PFSK-1 (cell line): ENCODE results near the gene BMP7.

Experiments
- FOXP2 ChIP-seq: optimal IDR thresholded peaks from 2 replicates; pipeline ENCODE3; 2011; ENCODE audit warnings: borderline replicate concordance, control low read depth, inconsistent platforms; ENCODE audit not compliant: insufficient read depth; ENCODE audit errors: extremely low read length, extremely low read depth
- POLR2AphosphoS5 ChIP-seq: IDR thresholded peaks from 2 replicates; pipeline ENCODE4 v1.6.1; 2012; ENCODE audit warnings: low read depth, mild to moderate bottlenecking, control low read depth, low read length, moderate library complexity
- SIN3A ChIP-seq: IDR thresholded peaks from 2 replicates; pipeline ENCODE4 v1.6.1; 2012; ENCODE audit warnings: mild to moderate bottlenecking, low read length, moderate library complexity, borderline replicate concordance; ENCODE audit not compliant: insufficient read depth
- TAF1 ChIP-seq: IDR thresholded peaks from 2 replicates; pipeline ENCODE4 v1.6.1; 2012; ENCODE audit warnings: low read length, control low read depth, borderline replicate concordance; ENCODE audit not compliant: insufficient read depth
- TF ChIP-seq, protein P1 (sequence below), 2 experiments: IDR thresholded peaks; 2 replicates each; pipeline versions ENCODE4 v1.6.1 to v1.8.0; 2011 to 2012; ENCODE audit warnings: low read depth in 2 of 2, low read length in 2 of 2, control low read depth in 1 of 2, inconsistent platforms in 1 of 2, mild to moderate bottlenecking in 1 of 2, moderate library complexity in 1 of 2; ENCODE audit not compliant: insufficient read depth in 1 of 2

BMP7 gene

DNA sequence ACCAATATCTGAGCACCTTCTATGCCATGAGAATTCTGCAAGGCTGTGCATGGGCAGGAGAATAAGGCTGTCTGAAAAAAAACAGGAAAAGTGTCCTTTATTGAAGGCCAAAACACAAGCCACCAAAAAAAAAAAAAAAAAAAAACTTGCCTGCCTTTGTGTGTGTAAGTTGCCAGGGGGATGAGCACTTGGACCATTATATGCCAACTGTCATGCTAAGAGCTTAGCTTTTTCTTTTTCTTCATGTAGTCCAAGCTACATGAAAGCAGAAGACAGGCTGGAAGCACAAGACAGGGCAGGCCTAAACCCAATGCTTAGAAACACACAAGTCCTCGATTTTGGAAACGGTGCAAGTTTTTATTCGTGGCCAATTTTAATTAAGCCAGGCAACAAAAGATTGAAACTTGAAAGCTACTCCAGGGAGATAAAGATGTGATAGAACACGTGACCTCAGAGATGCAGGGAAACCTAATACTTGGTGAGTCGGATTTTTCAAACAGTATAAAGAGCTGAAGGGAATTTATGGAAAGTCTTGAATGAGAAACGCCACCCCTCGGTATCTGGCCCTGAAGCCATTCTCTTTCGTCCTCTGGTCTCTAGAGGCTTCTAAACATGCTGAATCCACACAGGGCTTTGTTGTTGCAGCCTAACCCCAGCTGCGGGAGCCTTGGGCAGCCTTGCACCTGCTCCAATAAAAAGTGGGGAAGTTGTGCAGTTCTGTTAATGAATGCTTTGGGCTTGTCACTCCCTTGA is 8.6 kb downstream of the BMP7 start:
- TF ChIP-seq POLR2AphosphoS5 (no peak), FOXP2 (no peak), TAF1 (no peak), SIN3A (no peak)
- TF ChIP-seq, protein P1, sequence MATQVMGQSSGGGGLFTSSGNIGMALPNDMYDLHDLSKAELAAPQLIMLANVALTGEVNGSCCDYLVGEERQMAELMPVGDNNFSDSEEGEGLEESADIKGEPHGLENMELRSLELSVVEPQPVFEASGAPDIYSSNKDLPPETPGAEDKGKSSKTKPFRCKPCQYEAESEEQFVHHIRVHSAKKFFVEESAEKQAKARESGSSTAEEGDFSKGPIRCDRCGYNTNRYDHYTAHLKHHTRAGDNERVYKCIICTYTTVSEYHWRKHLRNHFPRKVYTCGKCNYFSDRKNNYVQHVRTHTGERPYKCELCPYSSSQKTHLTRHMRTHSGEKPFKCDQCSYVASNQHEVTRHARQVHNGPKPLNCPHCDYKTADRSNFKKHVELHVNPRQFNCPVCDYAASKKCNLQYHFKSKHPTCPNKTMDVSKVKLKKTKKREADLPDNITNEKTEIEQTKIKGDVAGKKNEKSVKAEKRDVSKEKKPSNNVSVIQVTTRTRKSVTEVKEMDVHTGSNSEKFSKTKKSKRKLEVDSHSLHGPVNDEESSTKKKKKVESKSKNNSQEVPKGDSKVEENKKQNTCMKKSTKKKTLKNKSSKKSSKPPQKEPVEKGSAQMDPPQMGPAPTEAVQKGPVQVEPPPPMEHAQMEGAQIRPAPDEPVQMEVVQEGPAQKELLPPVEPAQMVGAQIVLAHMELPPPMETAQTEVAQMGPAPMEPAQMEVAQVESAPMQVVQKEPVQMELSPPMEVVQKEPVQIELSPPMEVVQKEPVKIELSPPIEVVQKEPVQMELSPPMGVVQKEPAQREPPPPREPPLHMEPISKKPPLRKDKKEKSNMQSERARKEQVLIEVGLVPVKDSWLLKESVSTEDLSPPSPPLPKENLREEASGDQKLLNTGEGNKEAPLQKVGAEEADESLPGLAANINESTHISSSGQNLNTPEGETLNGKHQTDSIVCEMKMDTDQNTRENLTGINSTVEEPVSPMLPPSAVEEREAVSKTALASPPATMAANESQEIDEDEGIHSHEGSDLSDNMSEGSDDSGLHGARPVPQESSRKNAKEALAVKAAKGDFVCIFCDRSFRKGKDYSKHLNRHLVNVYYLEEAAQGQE (IDR thresholded peaks at IDR 0.05; ENCODE audit: insufficient read depth in 1 of 2, low read depth in 2 of 2, low read length in 2 of 2) = no peak

DNA sequence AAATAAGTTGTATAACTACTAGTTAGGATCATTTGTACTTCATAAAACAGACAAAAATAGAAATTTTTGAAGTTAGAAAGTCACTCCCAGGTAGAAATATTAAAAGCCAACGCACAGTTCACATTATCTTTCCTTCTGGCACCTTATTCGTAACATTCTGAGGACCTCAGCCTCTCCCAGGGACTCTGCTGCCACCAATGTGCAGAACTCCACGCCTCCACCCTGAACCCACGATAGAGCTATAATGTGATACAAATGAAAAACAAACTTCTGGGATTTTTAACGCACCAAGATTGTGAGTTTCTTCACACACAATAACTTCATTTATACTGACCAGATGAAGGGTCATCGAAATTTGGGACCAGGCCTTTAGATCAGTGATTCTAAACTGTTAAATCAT is 9.5 kb downstream of the BMP7 start:
- TF ChIP-seq FOXP2 (no peak), SIN3A (no peak), POLR2AphosphoS5 (no peak), TAF1 (no peak)
- TF ChIP-seq, protein P1 (IDR thresholded peaks at IDR 0.05; ENCODE audit: insufficient read depth in 1 of 2, low read depth in 2 of 2, low read length in 2 of 2) = no peak

DNA sequence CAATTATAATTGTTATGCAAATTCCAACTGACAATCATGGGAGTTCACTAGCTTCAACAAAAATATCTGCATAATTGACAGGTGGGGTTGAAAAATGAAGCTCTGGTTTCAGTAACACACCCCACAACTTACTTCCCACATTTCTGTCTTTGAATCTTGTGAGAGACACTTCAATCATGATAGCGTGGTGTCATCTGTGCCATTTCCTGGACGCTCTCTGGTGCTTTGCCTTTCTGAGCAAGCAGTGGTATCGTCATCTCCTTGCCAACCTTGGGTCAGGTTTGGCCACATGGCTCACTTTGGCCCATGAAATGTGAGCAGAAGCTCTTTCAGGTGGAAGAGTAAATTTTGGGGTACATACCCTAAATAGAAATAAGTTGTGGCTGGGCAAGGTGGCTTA is 10.2 kb downstream of the BMP7 start:
- TF ChIP-seq TAF1 (no peak), FOXP2 (no peak), SIN3A (no peak), POLR2AphosphoS5 (no peak)
- TF ChIP-seq, protein P1 (IDR thresholded peaks at IDR 0.05; ENCODE audit: insufficient read depth in 1 of 2, low read depth in 2 of 2, low read length in 2 of 2) = no peak

DNA sequence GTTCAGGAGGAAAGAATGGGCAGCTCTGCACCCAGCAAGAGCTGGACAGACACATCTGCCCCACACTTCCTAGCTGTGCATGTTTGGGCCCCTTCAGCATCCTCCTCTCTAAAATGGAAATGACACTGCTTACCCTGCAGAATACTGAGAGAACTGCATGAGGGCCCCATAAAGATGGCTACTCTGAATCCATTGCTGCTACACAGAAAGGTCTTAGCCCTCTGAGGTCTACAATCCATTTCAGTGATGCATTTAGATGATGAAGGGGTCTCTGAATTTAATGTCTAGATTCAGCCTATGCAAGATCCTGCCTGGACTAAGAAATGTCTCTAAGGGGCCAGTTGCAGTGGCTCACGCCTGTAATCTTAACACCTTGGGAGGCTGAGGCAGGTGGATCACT is 11.3 kb downstream of the BMP7 start:
- no peak for TF ChIP-seq FOXP2
- TF ChIP-seq TAF1 = no peak

DNA sequence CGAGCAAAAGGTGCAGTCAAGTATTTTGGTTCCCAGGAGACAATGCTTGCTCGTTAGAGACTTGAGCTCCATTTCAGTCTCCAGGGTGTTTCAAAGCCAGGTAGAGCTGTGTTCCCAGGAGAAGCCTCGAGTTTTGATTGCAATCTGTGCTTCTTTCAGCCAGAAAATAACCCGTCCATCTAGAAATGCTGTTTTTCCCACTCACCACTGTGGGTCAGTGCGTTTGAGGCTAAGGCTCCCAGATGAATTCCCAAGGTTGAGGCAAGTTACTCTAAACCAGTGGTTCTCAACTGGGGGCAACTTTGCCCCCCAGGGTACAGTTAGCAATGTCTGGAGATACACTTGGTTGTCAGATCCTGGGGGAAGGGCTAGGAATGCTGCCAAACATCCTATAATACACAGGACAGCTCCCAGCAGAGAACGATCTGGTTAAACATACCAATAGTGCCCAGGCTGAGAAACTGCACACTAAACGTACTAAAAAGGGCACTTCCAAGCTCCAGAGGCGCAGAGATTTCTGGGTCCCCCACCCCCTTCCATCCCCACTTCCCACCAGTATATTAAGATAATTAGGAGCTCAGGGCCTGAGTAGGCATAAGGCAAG is 13.8 kb downstream of the BMP7 start:
- TF ChIP-seq FOXP2 (no peak), TAF1 (no peak), POLR2AphosphoS5 (no peak), SIN3A (no peak)
- TF ChIP-seq, protein P1 (IDR thresholded peaks at IDR 0.05; ENCODE audit: insufficient read depth in 1 of 2, low read depth in 2 of 2, low read length in 2 of 2) = no peak
